ENCODE results near the gene PRKAA2.

GRCh38 chr1:56709995-56710394 is 64.9 kb downstream of the PRKAA2 start:
- no peak for TF ChIP-seq ZBED1 (IDR thresholded peaks at IDR 0.05; ENCODE audit: borderline replicate concordance)
- TF ChIP-seq CTCF (IDR thresholded peaks at IDR 0.05 in 2 of 3, conservative IDR thresholded peaks at IDR 0.05 in 1 of 3; ENCODE audit: control insufficient read depth in 2 of 3, extremely low read depth in 1 of 3, insufficient read depth in 1 of 3, low read depth in 3 of 3, low read length in 3 of 3): no peak
- no peak for TF ChIP-seq RAD51 (IDR thresholded peaks at IDR 0.05)
- no peak for TF ChIP-seq ZBTB33 (IDR thresholded peaks at IDR 0.05)
- no peak for TF ChIP-seq YY1 (IDR thresholded peaks at IDR 0.05; ENCODE audit: low read depth, low read length)
- no peak for TF ChIP-seq GABPA (IDR thresholded peaks at IDR 0.05; ENCODE audit: low read depth)
- no peak for TF ChIP-seq SRF (IDR thresholded peaks at IDR 0.05; ENCODE audit: low read depth in 2 of 2, low read length in 2 of 2)
- no peak for TF ChIP-seq POLR2A (IDR thresholded peaks at IDR 0.05; ENCODE audit: low read depth, low read length)
- no peak for TF ChIP-seq ZBTB11 (CRISPR knock-in tag; IDR thresholded peaks at IDR 0.05)
- no peak for TF ChIP-seq EP300 (IDR thresholded peaks at IDR 0.05; ENCODE audit: borderline replicate concordance in 1 of 2, control insufficient read depth in 1 of 2, low read depth in 2 of 2, low read length in 2 of 2)
- TF ChIP-seq BRCA1 (IDR thresholded peaks at IDR 0.05; ENCODE audit: low read depth, low read length): no peak
- TF ChIP-seq RCOR1 (conservative IDR thresholded peaks at IDR 0.05; ENCODE audit: low read depth, low read length): no peak

Measured in GM12878 (cell line).